ENCODE measurements around the gene SMYD3.

Gene SMYD3

GRCh38 chr1:246544001-246544400, 36.9 kb upstream of the SMYD3 start:
- DNase-seq (ENCODE audit: extremely low read depth, insufficient read length): no peak
- no peak overlapping the region for H3K4me3 ChIP-seq (replicated peaks; ENCODE audit: low read depth, low read length)
- no peaks in the 10 kb centered on the region for H3K27me3 ChIP-seq (replicated peaks; ENCODE audit: control insufficient read depth, insufficient read depth, low read length)
- TF ChIP-seq, protein P1, sequence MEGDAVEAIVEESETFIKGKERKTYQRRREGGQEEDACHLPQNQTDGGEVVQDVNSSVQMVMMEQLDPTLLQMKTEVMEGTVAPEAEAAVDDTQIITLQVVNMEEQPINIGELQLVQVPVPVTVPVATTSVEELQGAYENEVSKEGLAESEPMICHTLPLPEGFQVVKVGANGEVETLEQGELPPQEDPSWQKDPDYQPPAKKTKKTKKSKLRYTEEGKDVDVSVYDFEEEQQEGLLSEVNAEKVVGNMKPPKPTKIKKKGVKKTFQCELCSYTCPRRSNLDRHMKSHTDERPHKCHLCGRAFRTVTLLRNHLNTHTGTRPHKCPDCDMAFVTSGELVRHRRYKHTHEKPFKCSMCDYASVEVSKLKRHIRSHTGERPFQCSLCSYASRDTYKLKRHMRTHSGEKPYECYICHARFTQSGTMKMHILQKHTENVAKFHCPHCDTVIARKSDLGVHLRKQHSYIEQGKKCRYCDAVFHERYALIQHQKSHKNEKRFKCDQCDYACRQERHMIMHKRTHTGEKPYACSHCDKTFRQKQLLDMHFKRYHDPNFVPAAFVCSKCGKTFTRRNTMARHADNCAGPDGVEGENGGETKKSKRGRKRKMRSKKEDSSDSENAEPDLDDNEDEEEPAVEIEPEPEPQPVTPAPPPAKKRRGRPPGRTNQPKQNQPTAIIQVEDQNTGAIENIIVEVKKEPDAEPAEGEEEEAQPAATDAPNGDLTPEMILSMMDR (IDR thresholded peaks at IDR 0.05; ENCODE audit: insufficient read depth, low read length, poor library complexity, severe bottlenecking): no peak
- peaks cover 5% of the 10 kb centered on the region for H3K36me3 ChIP-seq (ENCODE audit: control insufficient read depth, insufficient read depth, low read length)

DNA sequence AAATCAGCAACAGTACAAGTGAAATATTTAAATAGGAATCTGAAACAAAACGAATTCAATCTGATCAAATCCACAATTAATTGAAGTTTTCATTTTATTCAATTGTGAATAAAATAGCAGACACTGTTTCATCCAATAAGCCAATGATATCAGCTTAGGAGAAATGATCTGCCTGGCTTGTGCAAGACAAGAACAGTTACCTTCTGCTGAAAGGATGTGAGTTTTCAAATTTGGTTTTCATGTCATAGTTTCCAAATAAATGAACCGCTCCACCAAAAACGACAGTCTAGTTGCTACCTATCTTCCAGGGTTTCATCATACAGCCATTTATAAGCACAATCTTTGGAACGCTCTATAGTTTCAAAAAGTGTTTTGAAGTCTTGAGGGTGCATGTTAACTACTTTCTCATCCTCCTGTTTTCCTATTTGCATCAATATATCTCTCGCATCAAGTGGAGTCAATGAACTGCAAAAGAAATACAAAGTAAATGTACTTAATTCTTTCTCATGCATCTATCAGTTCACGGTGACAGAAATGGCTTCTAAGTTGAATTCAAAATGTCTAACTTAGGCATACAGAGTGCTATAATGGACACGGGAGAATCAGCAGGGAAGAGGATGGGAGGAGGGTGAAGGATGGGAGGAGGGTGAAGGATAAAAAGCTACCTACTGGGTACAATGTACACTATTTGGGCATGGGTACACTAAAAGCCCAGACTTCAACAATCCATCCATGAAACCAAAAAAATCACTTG, 33.8 kb upstream of the SMYD3 start:
- H3K27me3 ChIP-seq (replicated peaks; ENCODE audit: control insufficient read depth, insufficient read depth, low read length): no peaks in the 10 kb centered on the region
- DNase-seq (ENCODE audit: extremely low read depth, insufficient read length): no peak
- TF ChIP-seq, protein P1 (IDR thresholded peaks at IDR 0.05; ENCODE audit: insufficient read depth, low read length, poor library complexity, severe bottlenecking): no peak
- no peak overlapping the region for H3K4me3 ChIP-seq (replicated peaks; ENCODE audit: low read depth, low read length)
- peaks cover 5% of the 10 kb centered on the region for H3K36me3 ChIP-seq (ENCODE audit: control insufficient read depth, insufficient read depth, low read length)

- DNase-seq (ENCODE audit: extremely low read depth, insufficient read length): no peak
Measured at GRCh38 chr1:246537887-246538286, 30.8 kb upstream of the SMYD3 start.

GRCh38 chr1:246537441-246537840, 30.4 kb upstream of the SMYD3 start:
- Histone ChIP-seq H3K36me3 (ENCODE audit: control insufficient read depth, insufficient read depth, low read length) (peaks cover 3% of the 10 kb centered on the region; the same call in 1 of the 2 replicates), H3K27me3 (replicated peaks; ENCODE audit: control insufficient read depth, insufficient read depth, low read length) (no peaks in the 10 kb centered on the region), H3K4me3 (replicated peaks; ENCODE audit: low read depth, low read length) (no peak overlapping the region)
- no peak for DNase-seq (ENCODE audit: extremely low read depth, insufficient read length)
- TF ChIP-seq, protein P1 (IDR thresholded peaks at IDR 0.05; ENCODE audit: insufficient read depth, low read length, poor library complexity, severe bottlenecking): no peak

More at GRCh38 chr1:246537887-246538286, 30.8 kb upstream of the SMYD3 start:
- TF ChIP-seq, protein P1 (IDR thresholded peaks at IDR 0.05; ENCODE audit: insufficient read depth, low read length, poor library complexity, severe bottlenecking): no peak
- Histone ChIP-seq H3K36me3 (ENCODE audit: control insufficient read depth, insufficient read depth, low read length) (peaks cover 3% of the 10 kb centered on the region; the same call in 1 of the 2 replicates), H3K4me3 (replicated peaks; ENCODE audit: low read depth, low read length) (no peak overlapping the region), H3K27me3 (replicated peaks; ENCODE audit: control insufficient read depth, insufficient read depth, low read length) (no peaks in the 10 kb centered on the region)

- Histone ChIP-seq H3K4me3 (replicated peaks; ENCODE audit: low read depth, low read length) (no peak overlapping the region), H3K36me3 (ENCODE audit: control insufficient read depth, insufficient read depth, low read length) (no peaks in the 10 kb centered on the region), H3K27me3 (replicated peaks; ENCODE audit: control insufficient read depth, insufficient read depth, low read length) (no peaks in the 10 kb centered on the region)
- TF ChIP-seq, protein P1 (IDR thresholded peaks at IDR 0.05; ENCODE audit: insufficient read depth, low read length, poor library complexity, severe bottlenecking): no peak
- no peak for DNase-seq (ENCODE audit: extremely low read depth, insufficient read length)
Measured at GRCh38 chr1:246534114-246534513, 27.0 kb upstream of the SMYD3 start.

Data from GM06990 (cell line).